ENCODE results near the gene CBX8. TPM values are rescaled to one million over a fixed set of nuclear protein-coding genes. Genes with fewer than 3 reads are reported as not detected.
A peak's percentile ranks its signal among the peaks of the same experiment; 100 is the strongest.

The CBX8 gene
- total and polyA plus RNA-seq, 2 of the 13 experiments (the other 11 are each of a cell fraction or from before 2014, with no cell fraction given), result 0.34 to 12.6 TPM

DNA sequence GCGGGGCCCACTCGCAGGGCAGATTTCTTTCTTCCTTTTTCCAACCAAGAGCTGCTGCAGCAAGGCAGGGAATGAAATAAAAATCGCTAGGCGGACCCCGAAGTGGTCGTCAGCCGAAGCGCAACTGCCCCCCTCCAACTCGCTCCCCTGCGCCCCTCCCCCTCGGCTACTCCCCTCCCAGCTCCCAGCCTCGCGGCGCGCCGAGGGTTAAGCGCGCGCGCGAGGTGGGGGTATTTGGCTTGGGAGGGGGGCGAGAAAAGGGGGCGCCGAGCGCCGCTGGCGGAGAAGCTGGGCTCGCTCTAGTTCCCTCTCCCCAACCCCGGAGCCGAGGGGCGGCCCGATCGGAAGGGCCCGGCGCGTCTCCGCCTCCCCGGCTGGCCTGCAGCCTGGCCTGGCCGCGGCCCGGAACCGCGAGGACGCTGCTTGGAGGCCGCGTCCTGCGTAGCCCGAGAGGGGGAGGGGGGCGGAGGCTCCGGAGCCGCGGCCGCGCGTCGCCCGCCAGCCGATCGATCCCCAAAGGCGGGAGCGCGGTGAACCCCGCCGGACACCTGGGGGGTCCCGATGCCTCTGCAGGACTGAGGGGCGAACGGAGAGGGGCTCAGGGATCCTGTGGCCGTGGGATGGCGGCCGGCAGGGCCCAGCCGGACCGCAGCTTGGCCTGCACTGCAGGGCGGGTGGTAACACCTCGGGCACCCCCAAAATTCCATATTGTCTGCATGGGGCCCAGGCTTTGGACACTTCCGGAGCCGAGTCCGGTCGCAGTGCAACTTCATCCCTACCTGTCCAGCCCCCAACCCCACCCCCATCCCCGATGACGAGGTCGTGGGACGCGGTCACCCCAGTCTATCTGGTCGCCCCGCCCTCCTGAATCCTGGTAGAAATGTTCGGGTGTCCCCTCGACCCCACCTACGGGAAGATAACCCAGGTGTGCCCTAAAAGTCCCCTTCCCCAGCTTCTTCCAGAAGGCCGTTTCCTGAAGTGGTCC, 47.2 kb upstream of the CBX8 start (continued):
- TF ChIP-seq CBX2 (IDR thresholded peaks at IDR 0.05; ENCODE audit: low read depth, low read length) (no peak), CBX2 (CRISPR knock-in tag; IDR thresholded peaks at IDR 0.05; ENCODE audit: low read depth) (no peak; the same call in 1 of the 2 replicates), U2AF2 (IDR thresholded peaks at IDR 0.05; ENCODE audit: low read depth, low read length) (no peak), RELA (CRISPR knock-in tag; IDR thresholded peaks at IDR 0.05) (0 out of 2 replicates have a peak, but pooled peaks have one; percentile 20), MTA1 (CRISPR knock-in tag; IDR thresholded peaks at IDR 0.05; ENCODE audit: borderline replicate concordance) (peak; percentile 96), ZMYM2 (CRISPR knock-in tag; IDR thresholded peaks at IDR 0.05) (no peak), HMGA1 (CRISPR knock-in tag; conservative IDR thresholded peaks at IDR 0.05) (no peak), ZNF749 (CRISPR knock-in tag; IDR thresholded peaks at IDR 0.05; ENCODE audit: borderline replicate concordance) (peak; percentile 96), ATM (IDR thresholded peaks at IDR 0.05; ENCODE audit: borderline replicate concordance) (no peak), ZNF713 (CRISPR knock-in tag; IDR thresholded peaks at IDR 0.05) (no peak), NCOA2 (CRISPR knock-in tag; IDR thresholded peaks at IDR 0.05) (peak; percentile 45; the same call in 1 of the 2 replicates), ZNF720 (CRISPR knock-in tag; IDR thresholded peaks at IDR 0.05) (0 out of 2 replicates have a peak, but pooled peaks have one; percentile 40), ZMYM4 (CRISPR knock-in tag; IDR thresholded peaks at IDR 0.05) (peak; percentile 86), LCORL (IDR thresholded peaks at IDR 0.05) (0 out of 2 replicates have a peak, but pooled peaks have one; percentile 9), LCORL (CRISPR knock-in tag; IDR thresholded peaks at IDR 0.05) (peak; percentile 89), CAMTA2 (CRISPR knock-in tag; IDR thresholded peaks at IDR 0.05; ENCODE audit: borderline replicate concordance) (peak; percentile 86; the same call in 1 of the 2 replicates), SNAI1 (CRISPR knock-in tag; IDR thresholded peaks at IDR 0.05; ENCODE audit: borderline replicate concordance) (no peak), SRSF9 (IDR thresholded peaks at IDR 0.05; ENCODE audit: borderline replicate concordance, insufficient read depth, low read depth, low read length, poor library complexity, severe bottlenecking) (no peak), ZEB1 (IDR thresholded peaks at IDR 0.05; ENCODE audit: insufficient replicate concordance, low read depth) (no peak)
- TF ChIP-seq, protein P1, sequence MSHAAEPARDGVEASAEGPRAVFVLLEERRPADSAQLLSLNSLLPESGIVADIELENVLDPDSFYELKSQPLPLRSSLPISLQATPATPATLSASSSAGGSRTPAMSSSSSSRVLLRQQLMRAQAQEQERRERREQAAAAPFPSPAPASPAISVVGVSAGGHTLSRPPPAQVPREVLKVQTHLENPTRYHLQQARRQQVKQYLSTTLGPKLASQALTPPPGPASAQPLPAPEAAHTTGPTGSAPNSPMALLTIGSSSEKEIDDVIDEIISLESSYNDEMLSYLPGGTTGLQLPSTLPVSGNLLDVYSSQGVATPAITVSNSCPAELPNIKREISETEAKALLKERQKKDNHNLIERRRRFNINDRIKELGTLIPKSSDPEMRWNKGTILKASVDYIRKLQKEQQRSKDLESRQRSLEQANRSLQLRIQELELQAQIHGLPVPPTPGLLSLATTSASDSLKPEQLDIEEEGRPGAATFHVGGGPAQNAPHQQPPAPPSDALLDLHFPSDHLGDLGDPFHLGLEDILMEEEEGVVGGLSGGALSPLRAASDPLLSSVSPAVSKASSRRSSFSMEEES (CRISPR knock-in tag; IDR thresholded peaks at IDR 0.05), result peak; percentile 43; the same call in 1 of the 2 replicates
- TF ChIP-seq, protein P2, sequence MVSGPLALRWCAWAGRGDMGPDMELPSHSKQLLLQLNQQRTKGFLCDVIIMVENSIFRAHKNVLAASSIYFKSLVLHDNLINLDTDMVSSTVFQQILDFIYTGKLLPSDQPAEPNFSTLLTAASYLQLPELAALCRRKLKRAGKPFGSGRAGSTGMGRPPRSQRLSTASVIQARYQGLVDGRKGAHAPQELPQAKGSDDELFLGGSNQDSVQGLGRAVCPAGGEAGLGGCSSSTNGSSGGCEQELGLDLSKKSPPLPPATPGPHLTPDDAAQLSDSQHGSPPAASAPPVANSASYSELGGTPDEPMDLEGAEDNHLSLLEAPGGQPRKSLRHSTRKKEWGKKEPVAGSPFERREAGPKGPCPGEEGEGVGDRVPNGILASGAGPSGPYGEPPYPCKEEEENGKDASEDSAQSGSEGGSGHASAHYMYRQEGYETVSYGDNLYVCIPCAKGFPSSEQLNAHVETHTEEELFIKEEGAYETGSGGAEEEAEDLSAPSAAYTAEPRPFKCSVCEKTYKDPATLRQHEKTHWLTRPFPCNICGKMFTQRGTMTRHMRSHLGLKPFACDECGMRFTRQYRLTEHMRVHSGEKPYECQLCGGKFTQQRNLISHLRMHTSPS (CRISPR knock-in tag; IDR thresholded peaks at IDR 0.05; ENCODE audit: low read depth), result no peak; the same call in 1 of the 2 replicates
- TF ChIP-seq, protein P3, sequence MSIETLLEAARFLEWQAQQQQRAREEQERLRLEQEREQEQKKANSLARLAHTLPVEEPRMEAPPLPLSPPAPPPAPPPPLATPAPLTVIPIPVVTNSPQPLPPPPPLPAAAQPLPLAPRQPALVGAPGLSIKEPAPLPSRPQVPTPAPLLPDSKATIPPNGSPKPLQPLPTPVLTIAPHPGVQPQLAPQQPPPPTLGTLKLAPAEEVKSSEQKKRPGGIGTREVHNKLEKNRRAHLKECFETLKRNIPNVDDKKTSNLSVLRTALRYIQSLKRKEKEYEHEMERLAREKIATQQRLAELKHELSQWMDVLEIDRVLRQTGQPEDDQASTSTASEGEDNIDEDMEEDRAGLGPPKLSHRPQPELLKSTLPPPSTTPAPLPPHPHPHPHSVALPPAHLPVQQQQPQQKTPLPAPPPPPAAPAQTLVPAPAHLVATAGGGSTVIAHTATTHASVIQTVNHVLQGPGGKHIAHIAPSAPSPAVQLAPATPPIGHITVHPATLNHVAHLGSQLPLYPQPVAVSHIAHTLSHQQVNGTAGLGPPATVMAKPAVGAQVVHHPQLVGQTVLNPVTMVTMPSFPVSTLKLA (IDR thresholded peaks at IDR 0.05), result no peak
- TF ChIP-seq, protein P4, sequence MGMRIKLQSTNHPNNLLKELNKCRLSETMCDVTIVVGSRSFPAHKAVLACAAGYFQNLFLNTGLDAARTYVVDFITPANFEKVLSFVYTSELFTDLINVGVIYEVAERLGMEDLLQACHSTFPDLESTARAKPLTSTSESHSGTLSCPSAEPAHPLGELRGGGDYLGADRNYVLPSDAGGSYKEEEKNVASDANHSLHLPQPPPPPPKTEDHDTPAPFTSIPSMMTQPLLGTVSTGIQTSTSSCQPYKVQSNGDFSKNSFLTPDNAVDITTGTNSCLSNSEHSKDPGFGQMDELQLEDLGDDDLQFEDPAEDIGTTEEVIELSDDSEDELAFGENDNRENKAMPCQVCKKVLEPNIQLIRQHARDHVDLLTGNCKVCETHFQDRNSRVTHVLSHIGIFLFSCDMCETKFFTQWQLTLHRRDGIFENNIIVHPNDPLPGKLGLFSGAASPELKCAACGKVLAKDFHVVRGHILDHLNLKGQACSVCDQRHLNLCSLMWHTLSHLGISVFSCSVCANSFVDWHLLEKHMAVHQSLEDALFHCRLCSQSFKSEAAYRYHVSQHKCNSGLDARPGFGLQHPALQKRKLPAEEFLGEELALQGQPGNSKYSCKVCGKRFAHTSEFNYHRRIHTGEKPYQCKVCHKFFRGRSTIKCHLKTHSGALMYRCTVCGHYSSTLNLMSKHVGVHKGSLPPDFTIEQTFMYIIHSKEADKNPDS (CRISPR knock-in tag; IDR thresholded peaks at IDR 0.05), result peak; percentile 90

Data from HepG2 (cell line).